ENCODE results near the gene CDCP2. TPM values are rescaled to one million over a fixed set of nuclear protein-coding genes. Genes with fewer than 3 reads are reported as not detected.
"Not testable (repeated sequence)": the region's sequence is repeated elsewhere in the genome, so short reads cannot be mapped to it uniquely, and the experiment has no call there.

Gene CDCP2
- total and polyA plus RNA-seq, 3 donors from 2014 or later = 0.06 to 0.24 (median 0.20) TPM

DNA sequence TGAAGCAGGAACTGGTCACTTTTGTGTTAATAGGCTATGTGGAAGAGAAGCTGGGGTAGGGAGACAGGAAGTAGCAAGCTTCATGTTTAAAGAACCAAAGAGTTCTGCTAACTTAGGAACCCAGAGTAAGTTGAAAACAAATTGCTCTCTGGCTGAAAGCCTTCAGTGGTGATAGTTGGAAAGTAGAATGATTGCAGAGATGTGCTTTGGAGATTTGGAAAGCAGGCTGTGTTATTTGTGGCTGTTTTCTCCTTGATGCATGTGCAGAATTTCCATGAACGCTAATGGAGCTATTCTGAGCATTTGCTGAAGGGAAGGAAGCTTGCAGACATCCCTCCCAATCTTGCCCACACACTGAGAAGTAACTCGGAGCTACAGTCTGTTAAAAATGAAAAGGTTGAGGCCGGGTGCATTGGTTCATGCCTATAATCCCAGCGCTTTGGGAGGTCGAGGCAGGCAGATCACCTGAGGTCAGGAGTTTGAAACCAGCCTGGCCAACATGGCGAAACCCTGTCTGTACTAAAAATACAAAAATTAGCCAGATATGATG lies 53.7 kb downstream of the CDCP2 start:
- intact Hi-C loops (cut with DNase I; ENCODE audit: low total_unique reads) = no loop called here
- H3K27ac ChIP-seq = no peak overlapping the region
- 42 to 61% methylated on average over 6 of the region's 6 CpGs for WGBS, 2 donors
- no peak overlapping the region for H3K4me3 ChIP-seq
- no peaks in the 10 kb centered on the region for H3K9me3 ChIP-seq
- TF ChIP-seq POLR2A (IDR thresholded peaks at IDR 0.05) = no peak
- TF ChIP-seq, protein P1, sequence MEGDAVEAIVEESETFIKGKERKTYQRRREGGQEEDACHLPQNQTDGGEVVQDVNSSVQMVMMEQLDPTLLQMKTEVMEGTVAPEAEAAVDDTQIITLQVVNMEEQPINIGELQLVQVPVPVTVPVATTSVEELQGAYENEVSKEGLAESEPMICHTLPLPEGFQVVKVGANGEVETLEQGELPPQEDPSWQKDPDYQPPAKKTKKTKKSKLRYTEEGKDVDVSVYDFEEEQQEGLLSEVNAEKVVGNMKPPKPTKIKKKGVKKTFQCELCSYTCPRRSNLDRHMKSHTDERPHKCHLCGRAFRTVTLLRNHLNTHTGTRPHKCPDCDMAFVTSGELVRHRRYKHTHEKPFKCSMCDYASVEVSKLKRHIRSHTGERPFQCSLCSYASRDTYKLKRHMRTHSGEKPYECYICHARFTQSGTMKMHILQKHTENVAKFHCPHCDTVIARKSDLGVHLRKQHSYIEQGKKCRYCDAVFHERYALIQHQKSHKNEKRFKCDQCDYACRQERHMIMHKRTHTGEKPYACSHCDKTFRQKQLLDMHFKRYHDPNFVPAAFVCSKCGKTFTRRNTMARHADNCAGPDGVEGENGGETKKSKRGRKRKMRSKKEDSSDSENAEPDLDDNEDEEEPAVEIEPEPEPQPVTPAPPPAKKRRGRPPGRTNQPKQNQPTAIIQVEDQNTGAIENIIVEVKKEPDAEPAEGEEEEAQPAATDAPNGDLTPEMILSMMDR (IDR thresholded peaks at IDR 0.05) = no peak
- H3K36me3 ChIP-seq (ENCODE audit: low read depth, missing control alignments) = no peaks in the 10 kb centered on the region
- no peaks in the 10 kb centered on the region for H3K27me3 ChIP-seq
- H3K4me1 ChIP-seq = peaks cover 11% of the 10 kb centered on the region
- DNase-seq = no peak

DNA sequence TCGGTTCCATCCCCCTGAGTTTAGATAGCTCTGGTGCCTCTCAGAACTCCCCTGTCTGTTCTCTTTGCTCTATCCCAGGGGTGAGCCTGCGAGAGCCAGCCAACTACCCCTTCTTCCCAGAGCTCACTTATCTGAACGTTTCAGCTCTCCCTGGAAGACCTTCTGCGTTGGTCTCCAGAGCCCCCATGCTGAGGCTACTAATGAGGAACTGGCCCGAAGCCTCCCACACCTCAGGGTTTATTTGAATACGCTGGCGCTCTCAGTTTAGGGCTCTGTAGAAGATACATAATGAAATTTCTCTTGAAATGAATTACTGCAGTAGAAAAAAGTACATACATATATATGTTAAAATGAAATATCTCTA lies 55.9 kb downstream of the CDCP2 start:
- peaks cover 11% of the 10 kb centered on the region for H3K4me1 ChIP-seq
- H3K36me3 ChIP-seq (ENCODE audit: low read depth, missing control alignments) = no peaks in the 10 kb centered on the region
- intact Hi-C loops (cut with DNase I; ENCODE audit: low total_unique reads) = no loop called here
- 46 to 60% methylated on average over 7 of the region's 7 CpGs for WGBS, 2 donors
- H3K27ac ChIP-seq = no peak overlapping the region
- H3K27me3 ChIP-seq = no peaks in the 10 kb centered on the region
- H3K9me3 ChIP-seq = no peaks in the 10 kb centered on the region
- H3K4me3 ChIP-seq = no peak overlapping the region
- no peak for DNase-seq
- TF ChIP-seq, protein P1 (IDR thresholded peaks at IDR 0.05) = no peak

DNA sequence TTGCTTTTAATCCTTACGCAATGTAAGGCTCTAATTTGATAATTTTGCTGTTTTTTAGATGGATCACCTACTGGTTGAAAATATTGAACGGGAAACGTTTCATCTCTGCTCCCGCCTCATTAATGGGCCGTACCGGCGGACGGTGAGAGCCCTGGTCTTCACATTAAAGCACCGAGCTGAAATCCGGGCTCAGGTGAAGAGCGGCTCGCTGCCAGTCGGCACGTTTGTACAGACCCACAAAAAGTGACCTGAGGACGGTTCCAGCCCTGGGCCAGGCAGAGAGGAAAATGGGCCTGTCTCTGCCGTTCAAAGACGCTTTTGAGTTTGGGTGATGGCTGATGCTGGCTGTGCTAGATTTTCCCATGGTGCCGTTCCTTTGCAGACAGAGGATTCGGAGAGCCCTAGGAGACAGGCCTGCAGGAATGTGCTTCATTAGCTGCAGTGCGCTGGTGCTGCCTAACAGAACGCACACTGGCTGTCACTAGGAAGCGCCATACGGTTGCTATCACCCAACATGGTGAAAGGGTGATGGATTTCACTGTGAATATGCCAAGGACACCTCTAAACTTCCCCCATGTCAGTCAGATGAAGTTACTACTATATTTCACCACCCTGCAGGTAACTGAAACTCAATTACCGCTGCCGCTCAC lies 56.4 kb downstream of the CDCP2 start:
- no peak for TF ChIP-seq POLR2A (IDR thresholded peaks at IDR 0.05)
- TF ChIP-seq, protein P1 (IDR thresholded peaks at IDR 0.05) = no peak
- H3K9me3 ChIP-seq = no peaks in the 10 kb centered on the region
- WGBS, 2 donors = 58 to 62% methylated on average over 25 of the region's 25 CpGs
- H3K36me3 ChIP-seq (ENCODE audit: low read depth, missing control alignments) = no peaks in the 10 kb centered on the region
- H3K4me3 ChIP-seq = no peak overlapping the region
- intact Hi-C loops (cut with DNase I; ENCODE audit: low total_unique reads) = no loop called here
- H3K27ac ChIP-seq = no peak overlapping the region
- H3K4me1 ChIP-seq = peaks cover 11% of the 10 kb centered on the region
- H3K27me3 ChIP-seq = no peaks in the 10 kb centered on the region
- DNase-seq = no peak

DNA sequence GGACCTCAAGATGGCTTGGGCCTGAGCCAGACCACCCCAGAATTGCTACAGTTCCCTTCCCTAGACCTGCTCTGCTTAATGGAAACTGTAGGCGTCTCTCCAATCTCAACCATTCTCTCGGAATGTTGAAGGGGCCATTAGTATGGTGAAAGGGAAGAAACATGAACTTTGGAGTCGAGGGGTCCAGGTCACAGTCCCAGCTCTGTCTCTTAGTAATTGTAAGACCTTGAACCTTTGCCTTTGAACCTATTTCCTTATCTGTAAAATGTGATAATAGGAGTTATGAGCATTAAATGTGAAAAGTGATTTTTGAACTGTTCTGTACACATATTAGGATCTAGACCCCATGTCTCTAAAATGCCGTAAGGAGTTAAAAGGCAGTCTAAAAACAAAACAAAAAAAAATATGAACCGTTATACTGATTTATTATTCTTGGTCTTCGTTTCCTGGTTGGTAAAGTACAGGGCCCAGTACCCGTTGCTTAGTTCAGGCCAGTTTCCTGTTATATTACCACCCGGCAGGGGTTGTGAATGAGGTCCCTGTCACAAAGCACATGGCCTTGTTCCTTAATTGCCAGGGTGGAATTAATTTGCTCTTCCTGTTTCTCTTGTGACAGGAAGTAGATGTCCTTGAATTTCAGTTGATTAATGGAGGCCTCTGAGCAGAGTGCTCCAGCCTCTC lies 57.1 kb downstream of the CDCP2 start:
- H3K4me3 ChIP-seq = no peak overlapping the region
- no peak for TF ChIP-seq POLR2A (IDR thresholded peaks at IDR 0.05)
- TF ChIP-seq, protein P1 (IDR thresholded peaks at IDR 0.05) = no peak
- 56 to 59% methylated on average over 8 of the region's 8 CpGs for WGBS, 2 donors
- H3K27me3 ChIP-seq = no peaks in the 10 kb centered on the region
- DNase-seq = no peak
- peaks cover 11% of the 10 kb centered on the region for H3K4me1 ChIP-seq
- intact Hi-C loops (cut with DNase I; ENCODE audit: low total_unique reads) = no loop called here
- H3K9me3 ChIP-seq = no peaks in the 10 kb centered on the region
- peak overlapping the region in 1 of 2 donors; percentile 22 for H3K27ac ChIP-seq
- no peaks in the 10 kb centered on the region for H3K36me3 ChIP-seq (ENCODE audit: low read depth, missing control alignments)

DNA sequence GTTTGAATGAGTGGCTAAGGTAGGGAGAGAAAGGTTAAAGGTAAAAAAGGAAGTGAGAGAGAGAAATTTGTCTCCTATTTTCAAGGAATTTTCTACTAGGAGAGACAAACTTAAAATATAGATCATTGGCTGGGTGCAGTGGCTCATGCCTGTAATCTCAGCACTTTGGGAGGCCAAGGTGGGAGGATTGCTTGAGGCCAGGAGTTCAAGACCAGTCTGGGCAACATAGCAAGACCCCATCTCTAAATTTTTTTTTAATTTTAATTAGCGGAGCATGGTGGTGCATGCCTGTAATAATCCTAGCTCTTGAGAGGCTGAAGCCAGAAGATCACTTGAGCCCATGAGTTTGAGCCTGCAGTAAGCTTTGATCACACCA lies 58.1 kb downstream of the CDCP2 start:
- H3K9me3 ChIP-seq; intact Hi-C loops (cut with DNase I; ENCODE audit: low total_unique reads); H3K36me3 ChIP-seq (ENCODE audit: low read depth, missing control alignments); DNase-seq; H3K4me3 ChIP-seq; H3K27ac ChIP-seq; H3K27me3 ChIP-seq: not testable (repeated sequence)
- peaks cover 11% of the 10 kb centered on the region for H3K4me1 ChIP-seq
- WGBS, 2 donors = 67 to 100% methylated on average over 1 of the region's 1 CpG
